Upper lobe of left lung (tissue), 4 donors: ENCODE data around the gene HAAO.

Source experiments
- CTCF ChIP-seq, 6 experiments: fragments of 450-650 bp in 4 of 6; fragments of 200-600 bp in 2 of 6; sonication (generic) in 2 of 6; IDR thresholded peaks; one replicate each; pipeline ENCODE4 v1.5.1; 2016 to 2019; ENCODE audit warnings: antibody characterized with exemption in 6 of 6
- POLR2A ChIP-seq, 4 donors: fragments of 450-650 bp; IDR thresholded peaks; one replicate each; pipeline ENCODE4 v1.5.1; 2016 to 2017; ENCODE audit warnings: antibody characterized with exemption in 4 of 4, mild to moderate bottlenecking in 2 of 4
- POLR2AphosphoS5 ChIP-seq, 2 donors: sonication (generic); formaldehyde crosslinking; IDR thresholded peaks; one replicate each; pipeline ENCODE4 v1.5.1; 2017; ENCODE audit warnings: antibody characterized with exemption in 2 of 2

DNA sequence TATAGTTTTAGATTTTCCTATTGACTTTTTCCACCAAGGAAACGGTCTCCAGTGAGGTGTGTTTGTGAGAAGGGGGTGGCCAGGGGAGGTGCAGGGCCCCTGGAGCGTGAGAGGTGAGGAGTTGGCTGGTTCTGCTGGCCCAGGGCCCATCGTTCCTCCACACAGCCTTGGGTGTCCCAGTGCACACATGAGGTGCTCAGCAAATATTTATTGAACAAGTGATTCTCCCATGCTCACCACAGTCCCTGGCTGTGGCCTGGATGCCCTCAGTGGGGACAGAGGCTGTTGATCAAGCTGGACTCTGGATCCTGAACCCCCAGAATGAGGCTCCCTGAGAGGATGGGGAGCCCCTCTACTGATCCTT, 5.0 kb downstream of the HAAO start:
- TF ChIP-seq POLR2A (IDR thresholded peaks at IDR 0.05) (no peak), CTCF (IDR thresholded peaks at IDR 0.05) (no peak), POLR2AphosphoS5 (IDR thresholded peaks at IDR 0.05) (no peak)
